CD4-positive, alpha-beta memory T cell (primary cell): ENCODE results near the gene ARHGAP9. TPM values are rescaled to one million over a fixed set of nuclear protein-coding genes. Genes with fewer than 3 reads are reported as not detected.

Experiments
- CTCF ChIA-PET: fragments of 350-600 bp; sonication (Branson Sonifier 250); formaldehyde crosslinking; loops from one replicate; lab custom pipeline; 2021; ENCODE audit warnings: inconsistent platforms; ENCODE audit not compliant: partially characterized antibody; lab: Charles Lee
- POLR2A ChIA-PET: fragments of 350-600 bp; sonication (Branson Sonifier 250); formaldehyde crosslinking; loops from one replicate; lab custom pipeline; 2021; ENCODE audit not compliant: partially characterized antibody; lab: Charles Lee
- DNase-seq, 5 donors: peaks; one replicate each; pipeline versions ENCODE4 v3.0.0 to v3.0.0-alpha.2; 2020 to 2022; ENCODE audit warnings: mixed read lengths in 1 of 5
- H3K27ac ChIP-seq: one replicate; pipeline ENCODE4 v1.7.0; 2013; ENCODE audit warnings: low read depth, low read length
- H3K27me3 ChIP-seq: 2 replicates; pipeline ENCODE4 v1.7.0; 2013; ENCODE audit warnings: mild to moderate bottlenecking, low read length, moderate library complexity; ENCODE audit not compliant: insufficient read depth
- H3K36me3 ChIP-seq: 2 replicates; pipeline ENCODE4 v1.7.0; 2013; ENCODE audit warnings: mild to moderate bottlenecking, low read length, moderate library complexity; ENCODE audit not compliant: insufficient read depth
- H3K4me1 ChIP-seq: 2 replicates; pipeline ENCODE4 v1.7.0; 2013; ENCODE audit warnings: mild to moderate bottlenecking, low read length, moderate library complexity; ENCODE audit not compliant: insufficient read depth
- H3K4me3 ChIP-seq, 2 donors: one replicate each; pipeline ENCODE4 v1.7.0; 2013; ENCODE audit warnings: low read length in 2 of 2, mild to moderate bottlenecking in 1 of 2
- H3K9me3 ChIP-seq, 2 donors: one replicate each; pipeline ENCODE4 v1.7.0; 2013; ENCODE audit warnings: low read length in 2 of 2, control low read depth in 1 of 2; ENCODE audit not compliant: control insufficient read depth in 1 of 2
- H3K27ac Mint-ChIP-seq, 7 donors: one replicate each; pipeline ENCODE4 v1.8.0; 2020 to 2021; ENCODE audit warnings: mixed read lengths in 7 of 7, mild to moderate bottlenecking in 6 of 7, inconsistent platforms in 3 of 7, moderate library complexity in 3 of 7
- H3K27me3 Mint-ChIP-seq, 2 donors: one replicate each; pipeline ENCODE4 v1.8.0; 2020 to 2021; ENCODE audit warnings: mixed read lengths in 2 of 2
- H3K36me3 Mint-ChIP-seq, 2 donors: one replicate each; pipeline ENCODE4 v1.8.0; 2020 to 2021; ENCODE audit warnings: mixed read lengths in 2 of 2, inconsistent platforms in 1 of 2, mild to moderate bottlenecking in 1 of 2
- H3K4me1 Mint-ChIP-seq, 4 donors: one replicate each; pipeline ENCODE4 v1.8.0; 2020 to 2021; ENCODE audit warnings: mixed read lengths in 4 of 4, mild to moderate bottlenecking in 1 of 4
- H3K4me3 Mint-ChIP-seq, 8 donors: one replicate each; pipeline ENCODE4 v1.8.0; 2020 to 2021; ENCODE audit warnings: mixed read lengths in 8 of 8, mild to moderate bottlenecking in 7 of 8, moderate library complexity in 6 of 8, inconsistent platforms in 3 of 8
- H3K9me3 Mint-ChIP-seq, 8 donors: one replicate each; pipeline ENCODE4 v1.8.0; 2020 to 2021; ENCODE audit warnings: mixed read lengths in 8 of 8, mild to moderate bottlenecking in 5 of 8, inconsistent platforms in 3 of 8, moderate library complexity in 1 of 8
- intact Hi-C: fragments of 100-400 bp; cut with micrococcal nuclease; formaldehyde crosslinking; loops from one replicate; pipeline ENCODE4 v1.15.1; 2023
- polyA plus RNA-seq, 2 donors: library from polyadenylated mRNA; unstranded; fragments of 300-500 nt; fragmentation: Illumina TruSeq; gene quantifications; one replicate each; pipeline ENCODE4 v1.2.3, GENCODE V29; 2021
- total RNA-seq, 2 experiments: library from RNA; stranded (reverse); gene quantifications; one replicate each; pipeline ENCODE4 v1.2.3, GENCODE V29; 2021

The ARHGAP9 gene
- total and polyA plus RNA-seq, 4 experiments from 2014 or later: 206 to 278 (median 241) TPM

DNA sequence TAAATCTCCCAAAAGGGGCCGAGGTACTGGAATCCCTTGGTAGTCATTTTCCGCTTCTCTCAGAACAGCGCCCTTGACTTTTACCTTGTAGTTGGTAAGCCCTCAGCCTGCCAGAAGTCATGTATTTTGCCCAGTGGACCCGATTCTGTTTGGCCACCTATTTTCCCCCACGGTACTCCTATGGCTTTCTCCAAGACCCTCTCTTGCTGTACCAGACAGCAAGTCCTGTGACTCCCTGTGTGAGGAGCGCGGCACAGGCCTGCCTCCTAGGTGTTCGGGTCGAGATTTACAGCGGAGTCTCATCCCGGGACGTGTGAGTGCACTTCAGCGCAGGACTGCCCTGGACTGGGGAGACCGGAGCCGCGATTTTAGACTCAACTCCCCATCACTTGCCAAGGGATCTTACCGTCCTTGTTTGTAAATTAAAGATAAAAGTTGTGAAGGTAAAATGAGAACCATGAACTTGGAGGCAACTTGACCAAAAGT is 41.9 kb upstream of the ARHGAP9 start:
- H3K4me3 ChIP-seq: no peak overlapping the region
- intact Hi-C loops: loop anchor here (1.0 to 5.0 kb wide), 5 partner anchors 59 to 219 kb away; partner anchors contain the start of gene ARHGEF25
- Mint-ChIP-seq H3K9me3 (peaks cover 0 to 3% (median 0%) of the 10 kb centered on the region in 8 donors), H3K36me3 (peaks cover 20 to 57% of the 10 kb centered on the region in 2 donors), H3K27ac (peak overlapping the region; percentile 99 to 100 (median 99)), H3K4me1 (peaks cover 37 to 71% (median 51%) of the 10 kb centered on the region in 4 donors), H3K4me3 (peak overlapping the region; percentile 90 to 99 (median 94)), H3K27me3 (peaks cover 0 to 2% of the 10 kb centered on the region in 2 donors)
- CTCF ChIA-PET: interaction anchor here (1.0 to 1.7 kb wide), 3 partner anchors 9 to 45 kb away, joined by 3 to 4 read pairs (median 4); no protein-coding TSS in a partner anchor
- peak overlapping the region; percentile 96 for H3K27ac ChIP-seq
- DNase-seq: no peak
- H3K27me3 ChIP-seq: no peaks in the 10 kb centered on the region
- peaks cover 15% of the 10 kb centered on the region for H3K36me3 ChIP-seq
- POLR2A ChIA-PET: interaction anchor here (1.1 to 4.0 kb wide), 7 partner anchors 10 to 837 kb away, joined by 3 to 82 read pairs (median 12); partner anchors contain the start of genes ARHGAP9, DCTN2 and TSPAN31
- peaks cover 68% of the 10 kb centered on the region for H3K4me1 ChIP-seq
- H3K9me3 ChIP-seq: no peaks in the 10 kb centered on the region

DNA sequence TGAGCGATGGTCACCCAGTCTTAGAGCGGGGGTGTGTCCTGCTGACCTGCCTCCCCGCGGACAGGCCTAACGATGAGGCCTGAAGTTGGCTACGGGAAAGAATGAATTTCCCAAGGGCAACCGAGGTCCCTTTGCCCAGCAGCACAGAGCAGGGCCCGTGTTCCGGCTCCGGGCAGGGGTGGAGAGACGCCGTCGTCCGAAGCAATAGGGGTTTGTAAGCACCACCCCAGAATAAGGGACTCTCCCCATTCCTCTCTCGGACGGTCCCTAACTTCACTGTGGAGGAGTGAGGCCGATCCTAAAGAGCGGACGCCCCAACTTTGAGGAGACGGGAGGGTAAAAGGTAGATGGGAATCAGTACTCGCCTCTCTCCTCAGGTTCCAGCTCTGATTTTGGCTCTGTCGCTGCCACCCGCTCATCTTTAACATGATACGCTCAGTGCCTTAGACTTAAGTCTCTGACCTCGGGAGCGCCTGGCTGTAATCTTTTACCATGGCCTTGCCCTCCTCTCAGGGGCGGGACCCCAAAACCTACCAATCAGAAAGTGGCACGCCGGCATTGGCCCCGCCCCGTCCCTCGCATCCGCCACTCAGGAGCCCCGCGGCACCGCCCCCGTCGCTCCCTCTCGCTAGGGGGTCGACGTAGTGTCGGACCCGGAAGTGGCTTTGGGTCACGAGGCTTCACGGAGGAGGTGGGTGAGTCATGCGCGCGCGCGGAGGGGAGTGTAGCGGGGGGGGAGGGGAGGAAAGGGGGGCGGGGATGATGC is 40.6 kb upstream of the ARHGAP9 start, which contains the start of gene DDIT3:
Gene DDIT3 (minus strand): TSS at position 462 of the 766 bp plus-strand sequence. CDS start 3,108 bp downstream, outside the sequence.
- H3K4me1 ChIP-seq: peaks cover 65% of the 10 kb centered on the region
- H3K27me3 Mint-ChIP-seq: peaks cover 0 to 2% of the 10 kb centered on the region in 2 donors
- H3K4me1 Mint-ChIP-seq: peaks cover 37 to 71% (median 49%) of the 10 kb centered on the region in 4 donors
- intact Hi-C loops: loop anchor here (1.0 to 5.0 kb wide), 7 partner anchors 27 to 221 kb away; partner anchors contain the start of genes ARHGAP9, ARHGEF25, DCTN2 and GLI1
- CTCF ChIA-PET: interaction anchor here (0.8 to 2.1 kb wide), 8 partner anchors 8 to 64 kb away, joined by 3 to 9 read pairs (median 4); partner anchors contain the start of gene GLI1
- H3K4me3 ChIP-seq: peak within 1 kb of the TSS; percentile 75 to 99
- H3K27ac ChIP-seq: peak within 1 kb of the TSS; percentile 96
- POLR2A ChIA-PET: interaction anchor here (0.6 to 4.0 kb wide), 23 partner anchors 8 to 1781 kb away, joined by 3 to 82 read pairs (median 4); partner anchors contain the start of genes ARHGAP9, CDK4, DCTN2 and GLI1
- peaks cover 28% of the 10 kb centered on the region for H3K36me3 ChIP-seq
- peaks cover 32 to 64% of the 10 kb centered on the region in 2 donors for H3K36me3 Mint-ChIP-seq
- H3K27ac Mint-ChIP-seq: peak within 1 kb of the TSS; percentile 99 to 100 (median 99)
- H3K27me3 ChIP-seq: no peaks in the 10 kb centered on the region
- H3K9me3 ChIP-seq: no peaks in the 10 kb centered on the region
- peak within 1 kb of the TSS; percentile 93 to 99 (median 97) for H3K4me3 Mint-ChIP-seq
- DNase-seq: peak; percentile 99
- H3K9me3 Mint-ChIP-seq: peaks cover 0 to 3% (median 0%) of the 10 kb centered on the region in 8 donors

DNA sequence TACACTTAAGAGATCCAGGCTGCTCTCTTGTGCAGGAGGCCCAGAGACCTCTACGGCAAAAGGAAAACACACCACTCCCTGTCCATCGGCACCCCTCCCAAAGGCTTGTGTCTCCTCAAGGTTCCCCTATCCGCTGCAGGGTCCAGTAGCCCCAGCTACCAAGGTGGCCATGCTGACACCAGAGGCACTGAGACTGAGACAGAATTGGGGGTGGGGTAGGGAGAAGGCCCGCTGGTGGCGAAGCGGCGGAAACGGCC is 40.1 kb upstream of the ARHGAP9 start:
- Mint-ChIP-seq H3K4me1 (peaks cover 35 to 71% (median 46%) of the 10 kb centered on the region in 4 donors), H3K9me3 (peaks cover 0 to 3% (median 0%) of the 10 kb centered on the region in 8 donors), H3K36me3 (peaks cover 32 to 65% of the 10 kb centered on the region in 2 donors), H3K27me3 (peaks cover 0 to 2% of the 10 kb centered on the region in 2 donors), H3K27ac (peak overlapping the region; percentile 99 to 100 (median 99)), H3K4me3 (peak overlapping the region; percentile 93 to 99 (median 97))
- ChIA-PET CTCF (interaction anchor here (1.1 to 2.1 kb wide), 4 partner anchors 42 to 64 kb away, joined by 4 to 9 read pairs (median 4); partner anchors contain the start of gene GLI1), POLR2A (interaction anchor here (0.6 to 4.0 kb wide), 22 partner anchors 7 to 1781 kb away, joined by 3 to 82 read pairs (median 4); partner anchors contain the start of genes ARHGAP9, CDK4, DCTN2 and GLI1)
- peaks cover 29% of the 10 kb centered on the region for H3K36me3 ChIP-seq
- peak overlapping the region; percentile 75 to 99 for H3K4me3 ChIP-seq
- DNase-seq: peak in 3 of 5 donors; percentile 18 to 51 (median 32)
- H3K4me1 ChIP-seq: peaks cover 59% of the 10 kb centered on the region
- peak overlapping the region; percentile 96 for H3K27ac ChIP-seq
- H3K9me3 ChIP-seq: no peaks in the 10 kb centered on the region
- no peaks in the 10 kb centered on the region for H3K27me3 ChIP-seq
- intact Hi-C loops: loop anchor here (1.0 to 5.0 kb wide), 7 partner anchors 28 to 221 kb away; partner anchors contain the start of genes ARHGAP9, ARHGEF25, DCTN2 and GLI1

DNA sequence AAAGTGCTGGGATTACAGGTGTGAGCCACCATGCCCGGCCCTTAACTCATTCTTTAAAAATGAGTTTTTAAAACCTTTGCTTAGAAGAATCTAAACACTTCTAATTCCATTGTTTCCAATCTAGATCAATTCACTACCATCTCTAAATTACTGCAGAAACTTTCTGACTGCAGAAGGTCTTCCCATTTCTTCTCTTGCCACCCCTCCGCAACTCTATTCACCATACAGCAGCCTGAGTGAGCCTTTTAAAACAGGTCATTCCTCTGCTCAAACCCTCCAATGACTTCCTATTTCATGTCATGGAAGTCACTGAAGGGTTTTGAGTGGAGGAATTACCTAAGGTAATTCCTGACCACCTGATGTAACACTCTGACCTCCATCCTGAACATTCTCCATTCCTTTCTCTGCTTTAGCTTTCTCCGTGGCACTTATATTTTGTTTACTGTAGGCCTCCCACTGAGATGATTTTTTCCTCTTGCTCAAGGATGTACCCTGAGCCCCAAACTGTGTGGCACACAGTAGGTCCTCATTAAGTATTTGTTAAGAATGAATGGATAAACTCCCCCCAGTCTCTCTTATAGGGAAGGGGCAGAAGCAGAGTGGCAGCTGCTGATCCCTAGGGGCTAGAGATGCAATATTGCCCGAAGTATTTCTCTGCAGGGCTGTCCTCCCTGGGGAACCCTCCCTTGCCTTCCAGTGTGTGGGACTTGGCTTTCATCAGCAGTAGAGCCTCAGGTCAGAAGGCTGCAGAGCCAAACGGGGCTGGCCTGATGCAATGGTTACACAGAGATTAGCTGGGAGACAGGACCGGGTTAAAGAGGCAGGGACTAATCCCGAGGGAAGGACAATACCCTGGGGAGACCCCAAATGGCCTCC is 39.5 kb upstream of the ARHGAP9 start:
- intact Hi-C loops: no loop called here
- CTCF ChIA-PET: interaction anchor here (1.5 to 2.1 kb wide), 2 partner anchors 61 to 63 kb away, joined by 4 to 9 read pairs; partner anchors contain the start of gene GLI1

DNA sequence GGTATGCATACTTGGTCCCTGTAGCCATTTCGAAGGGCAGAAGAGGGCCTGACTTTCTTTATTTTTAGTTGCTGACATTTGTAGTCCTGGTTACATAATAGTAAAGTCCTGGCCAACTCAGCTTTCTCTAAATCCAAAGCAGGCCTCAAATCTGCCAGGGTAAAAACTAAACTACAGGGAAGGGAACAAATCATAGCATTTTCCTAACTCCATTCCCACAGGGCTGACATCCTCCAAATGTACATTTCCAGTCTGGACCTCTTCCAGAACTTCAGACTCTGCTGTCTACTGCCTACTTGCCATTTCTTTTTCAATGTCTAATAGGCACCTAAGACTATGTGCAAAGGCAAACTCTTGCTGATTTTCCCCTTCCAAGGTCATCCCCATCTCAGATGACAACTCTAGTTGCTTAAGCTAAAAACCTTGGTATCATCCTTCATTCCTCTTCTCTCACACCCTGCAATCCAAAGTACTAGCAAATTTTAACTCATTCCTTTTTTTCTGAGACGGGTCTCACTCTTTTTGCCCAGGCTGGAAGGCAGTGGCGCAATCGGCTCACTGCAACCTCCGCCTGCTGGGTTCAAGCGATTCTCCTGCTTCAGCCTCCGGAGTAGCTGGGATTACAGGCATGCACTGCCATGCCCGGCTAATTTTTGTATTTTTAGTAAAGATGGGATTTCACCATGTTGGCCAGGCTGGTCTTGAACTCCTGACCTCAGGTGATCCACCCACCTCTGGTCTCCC is 38.7 kb upstream of the ARHGAP9 start:
- ChIA-PET CTCF (interaction anchor here (1.0 to 2.4 kb wide), 2 partner anchors 41 to 60 kb away, joined by 3 to 11 read pairs; no protein-coding TSS in a partner anchor), POLR2A (interaction anchor here (2.6 to 4.0 kb wide), 3 partner anchors 32 to 59 kb away, joined by 13 to 82 read pairs (median 18); partner anchors contain the start of genes ARHGAP9 and GLI1)
- peaks cover 0 to 3% (median 0%) of the 10 kb centered on the region in 8 donors for H3K9me3 Mint-ChIP-seq
- peaks cover 39% of the 10 kb centered on the region for H3K36me3 ChIP-seq
- no peak for DNase-seq
- H3K4me3 Mint-ChIP-seq: peak overlapping the region; percentile 11 to 99 (median 94)
- no peaks in the 10 kb centered on the region for H3K27me3 ChIP-seq
- peaks cover 23 to 58% (median 33%) of the 10 kb centered on the region in 4 donors for H3K4me1 Mint-ChIP-seq
- peak overlapping the region in 6 of 7 donors; percentile 78 to 100 (median 86) for H3K27ac Mint-ChIP-seq
- intact Hi-C loops: no loop called here
- no peaks in the 10 kb centered on the region for H3K9me3 ChIP-seq
- H3K4me1 ChIP-seq: peaks cover 46% of the 10 kb centered on the region
- H3K36me3 Mint-ChIP-seq: peaks cover 35 to 65% of the 10 kb centered on the region in 2 donors
- H3K4me3 ChIP-seq: no peak overlapping the region
- peak overlapping the region; percentile 20 for H3K27ac ChIP-seq
- peaks cover 0 to 2% of the 10 kb centered on the region in 2 donors for H3K27me3 Mint-ChIP-seq

More for the DNA sequence above, 39.5 kb upstream of the ARHGAP9 start:
- peaks cover 34 to 66% of the 10 kb centered on the region in 2 donors for H3K36me3 Mint-ChIP-seq
- Histone ChIP-seq H3K9me3 (no peaks in the 10 kb centered on the region), H3K27ac (peak overlapping the region; percentile 96), H3K4me1 (peaks cover 54% of the 10 kb centered on the region), H3K4me3 (peak overlapping the region; percentile 75 to 99), H3K27me3 (no peaks in the 10 kb centered on the region), H3K36me3 (peaks cover 35% of the 10 kb centered on the region)
- H3K27me3 Mint-ChIP-seq: peaks cover 0 to 2% of the 10 kb centered on the region in 2 donors
- DNase-seq: peak in 2 of 5 donors; percentile 8 to 26
- H3K4me3 Mint-ChIP-seq: peak overlapping the region; percentile 93 to 99 (median 97)
- POLR2A ChIA-PET: interaction anchor here (0.6 to 4.0 kb wide), 16 partner anchors 11 to 1780 kb away, joined by 3 to 82 read pairs (median 4); partner anchors contain the start of genes ARHGAP9, DCTN2 and GLI1
- peaks cover 31 to 66% (median 41%) of the 10 kb centered on the region in 4 donors for H3K4me1 Mint-ChIP-seq
- H3K27ac Mint-ChIP-seq: peak overlapping the region; percentile 99 to 100 (median 99)
- H3K9me3 Mint-ChIP-seq: peaks cover 0 to 3% (median 0%) of the 10 kb centered on the region in 8 donors
